SIG-M5 treated with dmso at 0.1 percent for 504 hours (cell line): ENCODE measurements around the gene PHKA1.
A peak's percentile ranks its signal among the peaks of the same experiment; 100 is the strongest.
"Not testable (repeated sequence)": the region's sequence is repeated elsewhere in the genome, so short reads cannot be mapped to it uniquely, and the experiment has no call there.

Source experiments
- DNase-seq: peaks from one replicate; lab custom pipeline; 2025; ENCODE audit not compliant: unreplicated experiment; lab: John Stamatoyannopoulos, UW

The PHKA1 gene

DNA sequence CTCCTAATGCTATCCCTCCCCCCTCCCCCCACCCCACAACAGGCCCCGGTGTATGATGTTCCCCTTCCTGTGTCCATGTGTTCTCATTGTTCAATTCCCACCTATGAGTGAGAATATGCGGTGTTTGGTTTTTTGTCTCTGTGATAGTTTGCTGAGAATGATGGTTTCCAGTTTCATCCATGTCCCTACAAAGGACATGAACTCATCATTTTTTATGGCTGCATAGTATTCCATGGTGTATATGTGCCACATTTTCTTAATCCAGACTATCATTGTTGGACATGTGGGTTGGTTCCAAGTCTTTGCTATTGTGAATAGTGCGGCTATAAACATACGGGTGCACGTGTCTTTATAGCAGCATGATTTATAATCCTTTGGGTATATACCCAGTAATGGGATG is 44.6 kb downstream of the PHKA1 start:
- not testable (repeated sequence) for DNase-seq

DNA sequence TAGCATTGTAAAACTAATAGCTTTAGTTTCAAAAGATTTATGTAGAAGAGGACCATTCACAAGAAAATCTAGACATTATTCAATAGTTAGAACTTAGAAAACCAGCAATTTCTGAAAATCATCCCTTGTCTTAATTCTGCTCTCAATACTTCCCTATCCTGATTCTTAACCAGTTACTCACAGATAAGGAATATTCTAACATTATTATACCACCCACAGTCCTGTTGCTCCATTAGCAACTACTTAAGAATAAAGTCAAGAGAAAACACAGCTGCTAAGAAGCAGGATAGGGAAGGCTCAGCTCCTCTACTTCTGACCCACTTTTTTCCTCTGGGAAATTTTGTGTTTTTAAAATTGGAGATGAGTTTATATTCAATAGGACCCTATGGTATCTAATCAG is 47.7 kb downstream of the PHKA1 start:
- DNase-seq, result no peak

DNA sequence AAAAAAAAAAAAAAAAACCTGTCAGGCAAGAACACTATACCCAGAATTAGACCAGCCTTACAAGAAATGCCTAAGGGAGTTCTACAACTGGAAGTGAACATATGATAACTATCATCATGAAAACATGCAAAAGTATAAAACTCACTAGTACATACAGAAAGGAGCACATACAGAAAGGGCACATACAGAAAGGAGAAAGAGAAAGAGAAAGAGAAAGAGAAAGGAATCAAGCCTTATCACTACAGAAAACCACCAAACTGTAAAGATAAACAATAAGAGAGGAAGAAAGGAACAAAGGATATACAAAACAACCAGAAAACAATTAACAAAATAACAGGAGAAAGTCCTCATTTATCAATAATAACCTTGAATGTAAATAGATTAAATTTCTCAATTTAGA is 50.4 kb downstream of the PHKA1 start:
- no peak for DNase-seq

DNA sequence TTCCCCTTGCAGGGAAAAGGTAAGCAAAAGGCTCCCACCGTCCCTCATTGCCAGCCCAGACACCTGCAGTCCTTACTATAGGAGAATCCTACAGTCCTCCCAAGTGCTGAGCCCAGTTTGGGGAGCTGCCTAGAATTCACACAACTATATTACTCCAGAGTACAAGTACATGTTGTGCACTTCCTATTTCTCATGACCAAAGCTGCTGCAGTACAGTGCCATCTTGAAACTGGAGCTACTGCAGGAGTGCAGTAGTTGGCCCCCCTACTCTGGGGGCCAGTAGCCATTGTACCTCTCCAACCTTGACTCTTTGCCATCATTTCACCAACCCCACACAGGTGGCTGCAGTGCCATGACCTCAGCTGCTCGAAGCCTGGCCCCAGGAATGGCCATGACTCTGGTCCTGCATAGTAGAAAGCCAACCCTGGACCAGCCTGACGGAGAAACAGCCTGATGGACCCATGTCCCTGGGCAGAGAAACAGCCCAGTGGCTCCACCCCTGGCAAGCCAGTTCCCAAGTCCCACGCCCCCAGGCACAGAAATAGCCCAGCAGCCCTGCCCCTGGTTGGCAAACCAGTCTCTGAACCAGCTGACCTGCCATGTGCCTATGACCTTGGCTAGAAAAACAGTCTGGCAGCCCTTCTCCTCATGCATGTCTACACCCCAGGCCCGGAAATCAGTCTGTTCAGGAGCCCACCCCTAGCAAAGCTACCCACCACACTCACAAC is 51.9 kb downstream of the PHKA1 start:
- DNase-seq, result no peak

DNA sequence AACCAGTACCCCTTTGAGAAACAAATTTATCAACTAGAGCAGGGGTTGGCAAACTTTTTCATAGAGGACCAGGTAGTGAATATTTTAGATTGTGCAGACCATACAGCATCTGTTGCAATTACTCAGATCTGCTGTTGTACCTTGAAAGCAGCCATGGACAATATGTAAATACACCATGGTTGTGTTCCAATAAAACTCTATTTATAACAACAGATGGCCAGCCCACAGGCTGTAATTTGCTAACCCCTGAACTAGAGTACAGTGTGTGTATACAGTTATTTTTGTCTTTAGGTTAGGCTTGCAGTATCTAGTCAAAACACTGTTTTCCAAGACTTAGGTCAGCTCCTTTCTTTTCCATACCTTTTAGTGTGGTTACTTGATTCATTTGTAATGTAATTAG is 54.4 kb downstream of the PHKA1 start:
- no peak for DNase-seq

DNA sequence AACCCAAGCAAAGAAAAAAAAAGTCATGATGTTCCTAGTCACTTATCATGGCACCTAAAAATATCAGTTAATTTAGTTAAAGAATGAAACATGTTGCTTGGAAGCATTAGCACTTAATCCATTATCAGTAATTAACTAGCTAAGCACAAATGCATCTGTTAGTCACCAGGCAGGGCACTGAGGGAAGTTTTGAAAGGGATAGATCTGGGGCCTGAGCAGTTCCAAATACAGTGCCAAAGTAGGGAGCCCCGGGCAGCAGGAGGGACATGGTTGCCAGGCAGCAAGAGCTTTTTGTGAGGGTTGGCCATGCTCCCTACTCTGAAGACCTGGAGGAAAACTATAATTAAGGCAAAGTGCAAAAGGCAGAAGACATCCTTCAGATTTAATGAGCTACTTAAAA is 62.0 kb downstream of the PHKA1 start:
- DNase-seq, result no peak

DNA sequence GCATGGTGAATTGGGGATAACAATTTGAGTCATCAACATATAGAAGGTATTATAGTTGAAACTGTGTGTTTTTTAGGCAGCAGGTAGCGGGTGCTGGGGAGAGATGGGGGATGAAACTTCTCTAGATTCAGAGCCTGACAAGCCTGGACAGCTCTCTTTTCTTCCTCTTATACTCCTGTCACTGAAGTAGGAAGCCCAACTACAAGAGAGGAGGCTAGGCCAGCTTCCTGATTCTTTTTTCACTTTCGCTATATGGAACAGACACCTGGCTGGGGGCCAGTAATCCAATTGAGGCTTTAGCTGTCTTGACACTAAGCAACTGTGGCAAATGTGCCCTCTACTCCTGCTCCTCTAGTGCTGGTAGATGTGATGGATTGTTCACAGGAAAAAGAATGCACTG is 69.2 kb downstream of the PHKA1 start:
- peak; percentile 1 for DNase-seq

DNA sequence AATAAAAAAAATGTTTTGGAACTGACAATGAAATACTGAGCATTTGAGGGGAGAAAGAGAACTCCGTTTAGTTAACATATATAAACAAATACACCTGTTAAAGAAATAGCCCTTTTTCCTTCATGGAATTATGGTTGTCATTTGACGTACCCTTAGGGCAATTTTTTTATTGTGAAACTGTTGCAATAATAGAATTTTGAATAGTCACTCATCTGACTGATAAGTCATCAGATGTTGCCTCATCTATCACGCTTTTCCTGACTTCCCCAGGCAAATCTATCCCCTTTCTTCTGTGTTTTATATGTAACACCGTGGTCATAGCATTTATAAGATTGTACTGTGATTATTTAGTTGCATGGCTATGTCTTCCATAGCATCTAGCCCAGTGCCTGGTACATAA is 72.5 kb downstream of the PHKA1 start:
- no peak for DNase-seq

DNA sequence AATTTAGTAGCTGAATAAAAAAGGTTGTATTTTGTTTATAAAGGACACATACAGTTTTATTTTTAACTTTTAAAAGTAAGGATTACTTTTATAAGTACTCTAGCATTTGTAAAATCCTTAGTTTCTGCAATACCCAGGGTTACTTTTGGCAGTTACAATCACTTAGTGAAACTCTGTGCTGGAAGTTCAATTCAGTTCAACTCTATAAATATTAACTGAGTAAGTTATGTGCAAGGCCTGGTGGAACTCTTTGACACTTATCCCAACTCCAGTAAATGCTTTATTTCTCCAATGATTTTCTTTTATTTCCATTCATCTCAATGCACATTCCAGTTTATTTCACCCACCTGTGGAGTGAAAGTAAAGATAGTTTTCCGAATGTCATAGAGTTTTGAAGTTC is 78.2 kb downstream of the PHKA1 start:
- no peak for DNase-seq

DNA sequence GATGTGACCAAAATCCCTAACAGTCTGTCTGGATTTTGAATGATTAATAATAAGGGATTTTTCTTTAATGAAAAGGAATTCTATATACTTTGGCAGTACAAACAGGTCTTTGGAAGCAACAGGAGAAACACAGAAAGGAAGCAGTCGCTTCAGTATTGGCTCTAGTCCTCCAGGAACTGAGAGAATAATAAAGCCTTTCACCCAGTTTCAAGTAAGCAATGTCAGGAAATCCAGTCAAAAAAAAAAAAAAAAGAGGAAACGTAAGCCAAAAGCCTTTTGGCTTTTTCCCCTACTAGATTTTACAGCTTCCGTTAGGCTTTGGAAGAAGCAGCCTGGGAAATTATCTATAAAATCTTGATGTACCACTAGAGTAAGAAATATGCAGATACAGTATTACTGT is 79.8 kb downstream of the PHKA1 start:
- no peak for DNase-seq

DNA sequence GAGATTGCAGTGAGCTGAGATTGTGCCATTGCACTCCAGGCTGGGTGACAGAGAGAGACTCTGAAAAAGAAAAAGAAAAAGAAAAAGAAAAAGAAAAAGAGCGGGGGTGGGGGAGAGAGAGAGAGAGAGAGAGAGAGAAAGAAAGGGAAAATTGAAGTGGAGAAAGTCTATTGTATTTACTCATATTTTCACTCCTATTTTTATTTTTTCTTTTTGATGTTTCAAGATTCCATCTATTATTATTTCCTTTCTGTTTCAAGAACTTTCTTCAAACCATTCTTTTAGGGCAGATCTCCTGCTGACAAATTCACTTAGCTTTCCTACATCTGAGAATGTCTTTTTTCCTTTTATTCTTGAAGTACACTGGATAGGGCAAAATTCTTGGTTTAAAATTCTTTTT is 83.9 kb downstream of the PHKA1 start:
- DNase-seq, result no peak

DNA sequence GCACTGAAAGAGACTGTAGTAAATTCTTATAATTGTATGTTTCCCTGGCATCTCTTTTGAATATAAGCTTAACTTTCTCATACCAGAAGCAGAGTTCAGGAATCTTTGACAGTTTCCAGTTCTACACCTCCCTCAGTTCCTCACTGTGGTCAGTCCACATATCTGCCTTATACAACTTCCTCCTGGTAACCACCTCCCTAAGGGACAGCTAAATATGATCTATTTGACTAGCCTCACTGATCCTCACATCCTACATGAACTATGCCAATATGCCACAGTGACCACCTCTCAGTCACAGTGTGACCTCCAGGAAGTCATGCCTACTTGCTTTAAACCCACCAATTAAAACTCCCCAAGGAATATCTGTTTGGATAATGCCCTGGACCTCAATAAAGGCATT is 89.9 kb downstream of the PHKA1 start:
- DNase-seq, result no peak

DNA sequence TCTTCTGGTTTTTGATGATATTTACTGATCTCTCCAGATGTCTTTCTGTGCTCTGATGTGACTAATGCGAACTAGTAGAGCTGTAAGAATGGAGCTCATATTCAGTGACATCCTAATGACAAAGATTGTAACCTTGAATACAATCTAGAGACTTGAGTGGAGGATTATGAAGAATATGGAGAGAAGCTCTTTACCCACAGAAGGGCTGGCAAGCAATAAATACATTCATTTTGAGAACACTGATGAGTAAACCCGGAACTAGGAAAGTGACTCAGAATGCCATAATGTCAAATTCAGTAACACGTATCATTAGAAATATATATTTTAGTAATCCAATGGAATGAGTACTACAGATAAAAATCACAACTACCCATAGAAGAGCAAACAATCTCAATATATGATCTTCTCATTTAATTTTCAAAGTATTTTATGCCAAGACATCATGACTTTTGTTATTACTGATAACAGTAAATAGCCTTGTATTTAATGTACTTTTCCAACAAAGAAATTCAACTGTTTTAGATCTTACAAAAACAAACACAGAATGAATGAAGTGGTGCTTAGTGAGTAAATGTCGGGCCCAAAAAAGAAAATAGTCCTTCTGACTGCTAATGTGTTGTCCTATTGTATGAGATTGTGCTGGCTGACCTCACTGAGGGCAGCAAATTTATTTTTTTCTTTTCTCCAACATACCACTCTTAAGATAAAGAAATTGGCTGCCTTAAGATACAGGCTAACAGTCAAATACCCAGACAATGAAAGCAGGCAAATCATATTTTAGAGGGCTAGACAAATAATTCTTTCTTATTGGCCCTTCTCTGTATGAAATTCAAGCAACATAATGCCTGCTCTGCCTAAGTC is 92.3 kb downstream of the PHKA1 start:
- no peak for DNase-seq

DNA sequence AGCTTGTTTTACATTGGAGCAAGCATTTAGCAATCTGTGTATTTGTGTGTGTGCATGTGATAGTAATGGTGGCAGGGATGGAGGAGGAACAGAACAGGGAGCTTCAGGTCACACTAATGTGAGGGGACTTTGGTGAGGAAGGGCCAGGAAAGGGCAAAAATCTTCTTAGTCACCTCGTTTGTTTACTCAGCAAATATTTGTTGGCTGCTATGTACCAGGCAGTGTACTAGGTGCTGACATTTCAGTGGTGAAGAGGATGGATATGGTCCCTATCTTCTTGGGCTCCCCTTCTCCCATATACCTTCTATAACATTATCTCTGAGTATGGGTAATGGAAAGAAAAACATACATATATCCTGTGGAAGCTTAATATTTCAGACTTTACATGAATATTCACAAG is 92.9 kb downstream of the PHKA1 start:
- DNase-seq, result peak; percentile 1

DNA sequence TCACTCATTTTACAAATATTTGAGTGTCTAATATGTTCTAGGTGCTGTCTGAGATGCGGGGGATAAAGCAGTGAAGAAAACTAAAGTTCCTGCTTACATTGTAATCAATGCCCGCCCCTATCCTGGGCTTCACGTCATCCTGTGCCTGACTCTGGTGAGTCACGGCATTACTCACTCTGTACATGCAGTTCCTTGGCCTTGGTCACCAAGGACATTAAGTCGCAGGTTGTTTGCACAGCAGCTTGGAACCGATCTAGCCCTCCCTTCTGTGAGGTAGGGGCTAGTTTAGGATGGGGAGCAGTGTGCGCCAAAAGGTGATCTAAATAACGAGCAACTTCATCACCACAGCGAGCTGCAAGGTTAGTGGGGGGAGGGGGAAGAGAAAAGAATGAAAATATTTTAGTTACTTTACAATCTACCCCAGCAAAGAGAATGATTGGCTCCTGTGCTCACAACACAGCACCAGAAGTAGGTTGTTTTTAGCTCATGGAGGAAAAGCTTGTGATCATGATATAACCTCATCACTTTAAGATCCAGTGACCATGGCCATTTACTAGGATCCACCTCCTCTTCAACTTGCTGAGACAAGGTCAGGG is 93.5 kb downstream of the PHKA1 start:
- peak; percentile 40 for DNase-seq

DNA sequence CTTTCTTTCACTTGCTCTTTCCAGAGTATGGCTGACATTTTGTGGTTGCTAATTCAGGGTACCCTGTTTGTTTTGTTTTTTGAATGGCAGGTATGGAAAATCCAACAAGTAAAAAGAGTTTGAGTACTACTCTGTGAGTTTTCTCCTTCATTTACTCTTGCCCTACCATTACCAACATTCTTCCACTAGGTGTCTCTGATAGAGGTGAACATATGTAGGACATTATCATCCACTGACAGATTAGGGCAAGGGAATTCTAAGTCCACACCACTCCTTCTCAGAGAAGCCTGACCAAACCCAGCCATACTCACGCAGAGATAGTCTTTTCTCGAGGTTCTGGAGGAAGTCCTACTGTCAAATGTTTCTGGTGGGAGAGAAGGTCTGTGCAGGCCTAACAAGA is 104.8 kb downstream of the PHKA1 start:
- DNase-seq, result peak; percentile 4

DNA sequence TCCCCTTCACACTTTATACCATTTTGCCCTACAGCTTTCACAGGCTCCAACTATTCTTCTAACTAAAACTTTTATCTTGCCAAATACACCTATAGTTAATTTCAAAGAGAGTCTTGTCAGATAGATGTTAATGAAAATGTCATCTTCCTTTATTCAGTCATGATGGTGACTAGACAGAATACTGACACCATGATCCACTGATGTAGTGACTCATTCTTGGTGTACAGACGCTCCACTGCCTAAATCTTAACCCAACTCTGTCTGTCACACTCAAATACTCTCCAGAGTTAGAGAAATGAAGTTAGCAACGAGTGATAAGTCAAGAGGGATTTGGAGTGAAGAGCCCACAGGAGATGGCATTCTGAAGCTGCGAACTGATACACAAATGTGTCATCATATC is 109.4 kb downstream of the PHKA1 start:
- DNase-seq, result no peak

DNA sequence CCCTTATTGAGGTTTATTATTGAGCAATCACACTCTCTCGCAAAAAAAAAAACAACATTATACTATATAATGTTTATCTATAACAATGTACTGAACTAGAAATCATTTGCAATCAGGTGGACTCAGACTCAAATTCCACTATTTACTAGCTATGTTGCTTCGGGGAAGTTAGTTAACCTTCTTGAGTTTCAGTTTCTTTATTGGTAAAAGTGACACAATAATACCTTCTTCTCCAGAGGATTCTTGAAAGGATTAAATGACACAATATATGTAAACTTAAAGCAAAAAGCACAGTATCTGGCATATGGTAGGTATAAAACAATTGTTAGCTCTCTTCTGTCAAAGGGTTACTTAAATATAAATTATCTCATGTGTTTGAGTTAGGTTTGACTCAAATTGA is 110.0 kb downstream of the PHKA1 start:
- peak; percentile 1 for DNase-seq

DNA sequence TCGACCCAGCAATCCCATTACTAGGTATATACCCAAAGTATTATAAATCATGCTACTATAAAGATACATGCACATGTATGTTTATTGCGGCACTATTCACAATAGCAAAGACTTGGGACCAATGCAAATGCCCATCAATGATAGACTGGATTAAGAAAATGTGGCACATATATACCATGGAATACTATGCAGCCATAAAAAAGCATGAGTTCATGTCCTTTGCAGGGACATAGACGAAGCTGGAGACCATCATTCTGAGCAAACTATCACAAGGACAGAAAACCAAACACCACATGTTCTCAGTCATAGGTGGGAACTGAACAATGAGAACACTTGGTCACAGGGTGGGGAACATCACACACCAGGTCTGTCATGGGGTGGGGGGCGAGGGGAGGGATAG is 123.1 kb downstream of the PHKA1 start:
- DNase-seq, result not testable (repeated sequence)

DNA sequence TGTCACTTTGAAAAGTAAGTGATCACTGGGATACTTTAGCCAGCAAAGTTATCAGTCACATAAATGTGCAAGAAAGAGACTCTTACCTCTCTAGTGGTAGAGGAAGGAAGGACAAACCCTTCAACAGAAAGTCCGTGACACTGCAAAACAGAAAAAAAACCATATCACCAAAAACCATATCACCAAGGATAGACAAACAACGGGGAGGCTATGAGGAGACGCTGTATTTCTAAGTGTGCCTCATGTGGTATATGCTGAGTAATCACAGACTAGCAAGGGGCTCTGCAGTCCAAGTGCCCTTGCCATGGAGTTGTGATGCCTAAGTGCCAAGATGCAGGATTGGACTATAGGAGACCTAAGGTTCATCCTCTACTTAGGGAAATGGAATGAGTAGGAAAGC is 129.9 kb downstream of the PHKA1 start:
- no peak for DNase-seq

DNA sequence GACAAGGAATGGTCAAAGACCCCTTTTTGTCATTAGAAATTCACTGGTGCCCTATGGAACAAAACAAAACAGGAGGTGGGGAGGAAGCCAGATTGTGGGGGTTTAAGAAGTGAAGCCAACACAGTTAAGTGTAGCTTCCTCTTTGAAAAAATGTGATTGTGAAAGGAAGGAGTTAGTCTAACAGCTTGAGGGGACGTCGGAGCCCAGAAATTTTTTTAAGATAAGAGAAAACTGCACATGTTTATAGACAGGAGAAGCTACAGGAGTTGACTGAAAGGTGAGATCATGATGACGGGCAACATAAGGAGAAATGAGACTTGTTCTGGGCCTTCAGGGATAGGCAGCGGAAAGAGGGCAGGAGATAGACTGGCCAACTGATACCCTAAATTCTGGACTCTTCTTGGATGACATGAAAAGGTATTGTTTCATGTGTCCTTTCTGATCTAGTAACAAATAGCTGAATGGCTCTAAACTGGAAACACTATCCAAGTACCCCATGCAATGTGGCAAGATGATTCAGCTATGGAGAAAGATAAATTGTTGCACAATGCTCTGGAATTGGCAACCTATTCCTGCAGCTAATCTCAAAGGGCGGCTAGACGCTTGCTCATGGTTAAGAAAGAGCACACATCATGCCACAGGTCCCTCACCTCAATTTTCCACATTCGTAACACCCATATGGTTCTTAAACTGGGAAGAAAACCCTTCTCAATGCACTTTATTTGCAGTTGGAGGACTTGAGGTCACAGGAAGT is 137.8 kb downstream of the PHKA1 start:
- peak; percentile 41 for DNase-seq

DNA sequence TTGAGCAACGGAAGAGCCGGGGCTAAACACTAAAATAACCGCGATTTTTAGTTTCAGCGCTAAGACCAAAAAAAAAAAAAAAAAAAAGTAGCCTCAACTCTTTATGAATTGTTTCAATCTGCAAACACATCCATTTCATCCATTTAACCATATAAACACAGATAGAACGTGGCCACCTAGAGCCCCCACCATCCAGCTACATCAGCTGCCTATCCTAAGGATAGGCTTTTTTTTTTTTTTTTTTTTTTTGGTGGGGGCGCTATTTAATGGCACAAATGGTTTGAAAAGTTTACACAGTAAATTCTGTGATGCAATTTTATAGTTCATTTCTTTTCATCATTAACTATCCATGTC is 141.0 kb downstream of the PHKA1 start:
- DNase-seq, result no peak
